A549 (cell line): ENCODE measurements around the gene CAMTA1. TPM values are rescaled to one million over a fixed set of nuclear protein-coding genes. Genes with fewer than 3 reads are reported as not detected.

Experiments used
- ATAC-seq, 2 experiments: fragments of 200-7000 bp in 1 of 2; fragments of >200 bp in 1 of 2; cut with Nextera tagmentation in 1 of 2; cut with Tn5 transposase in 1 of 2; 3 replicates each; pipeline versions ENCODE4 v1.8.0 to v1.9.1; 2018 to 2020; ENCODE audit warnings: mild to moderate bottlenecking in 1 of 2, moderate library complexity in 1 of 2
- CTCF ChIA-PET: fragments of 300-600 bp; sonication (Branson Sonifier 250); formaldehyde crosslinking; extraction: SDS; loops from one replicate; lab custom pipeline; 2021; ENCODE audit warnings: antibody characterized with exemption, inconsistent platforms; lab: Yijun Ruan, JAX
- POLR2A ChIA-PET: fragments of 350-600 bp; formaldehyde crosslinking; extraction: SDS; loops from one replicate; lab custom pipeline; 2021; ENCODE audit warnings: antibody characterized with exemption, inconsistent platforms; lab: Yijun Ruan, JAX
- DNase-seq, 2 experiments: peaks; one replicate each; pipeline versions ENCODE4 v3.0.0 to v3.0.0-alpha.2; 2011 to 2016; ENCODE audit warnings: low read depth in 1 of 2, low spot score in 1 of 2
- FAIRE-seq: peaks from 2 replicates; lab custom pipeline; 2011; peaks lifted over from hg19 to GRCh38; lab: Jason Lieb, UNC
- H3K27ac ChIP-seq, 2 experiments: fragments of >200 bp; sonication (Bioruptor Twin); formaldehyde crosslinking; 3 replicates each; pipeline ENCODE4 v1.5.1; 2016 to 2017
- H3K4me1 ChIP-seq: fragments of >200 bp; sonication (Bioruptor Twin); formaldehyde crosslinking; 3 replicates; pipeline ENCODE4 v1.6.1; 2016
- H3K4me2 ChIP-seq: fragments of >200 bp; sonication (Bioruptor Twin); formaldehyde crosslinking; 3 replicates; pipeline ENCODE4 v1.6.1; 2016
- H3K4me3 ChIP-seq: fragments of >200 bp; sonication (Bioruptor Twin); formaldehyde crosslinking; 3 replicates; pipeline ENCODE4 v1.5.1; 2016
- H3K9me3 ChIP-seq: fragments of >200 bp; sonication (Bioruptor Twin); formaldehyde crosslinking; 3 replicates; pipeline ENCODE4 v1.6.1; 2016
- ATOH8 ChIP-seq: fragments of 250-450 bp; sonication (Bioruptor Pico); IDR thresholded peaks from 2 replicates; pipeline ENCODE4 v1.5.0; 2020; ENCODE audit warnings: low read depth, mild to moderate bottlenecking, moderate library complexity
- BCL3 ChIP-seq: fragments of >200 bp; sonication (Bioruptor Twin); formaldehyde crosslinking; IDR thresholded peaks from 3 replicates; pipeline ENCODE4 v1.6.1; 2016
- BHLHE40 ChIP-seq: IDR thresholded peaks from 2 replicates; pipeline ENCODE4 v1.6.1; 2012; ENCODE audit warnings: low read depth, low read length, inconsistent platforms
- CBX2 ChIP-seq: fragments of 200-600 bp; sonication (generic); IDR thresholded peaks from 2 replicates; pipeline ENCODE4 v1.6.1; 2016; ENCODE audit warnings: low read depth, mild to moderate bottlenecking, borderline replicate concordance
- CBX8 ChIP-seq: fragments of 200-600 bp; sonication (generic); IDR thresholded peaks from 2 replicates; pipeline ENCODE4 v1.6.1; 2016
- CHD2 ChIP-seq: fragments of 150-350 bp; IDR thresholded peaks from 2 replicates; pipeline ENCODE4 v1.6.1; 2014; ENCODE audit warnings: low read length; ENCODE audit not compliant: partially characterized antibody
- CHD4 ChIP-seq: fragments of 200-600 bp; sonication (generic); IDR thresholded peaks from 2 replicates; pipeline ENCODE4 v1.6.1; 2016; ENCODE audit warnings: antibody characterized with exemption, mild to moderate bottlenecking, borderline replicate concordance
- EHMT2 ChIP-seq: fragments of 200-600 bp; sonication (generic); IDR thresholded peaks from 2 replicates; pipeline ENCODE4 v1.6.1; 2016; ENCODE audit warnings: antibody characterized with exemption, low read depth, mild to moderate bottlenecking, moderate library complexity
- EP300 ChIP-seq, 2 experiments: fragments of >200 bp; sonication (Bioruptor Twin); formaldehyde crosslinking; IDR thresholded peaks; 2 replicates in 1 of 2; 3 replicates in 1 of 2; pipeline ENCODE4 v1.6.1; 2016 to 2017
- ESRRA ChIP-seq: fragments of 150-350 bp; IDR thresholded peaks from 2 replicates; pipeline ENCODE4 v1.6.1; 2014; ENCODE audit warnings: mild to moderate bottlenecking, low read length, borderline replicate concordance
- FOSB ChIP-seq: fragments of 250-450 bp; sonication (Bioruptor Pico); IDR thresholded peaks from 2 replicates; pipeline ENCODE4 v1.5.0; 2020; ENCODE audit warnings: mild to moderate bottlenecking, moderate library complexity
- FOXS1 ChIP-seq: fragments of 250-450 bp; sonication (Bioruptor Pico); IDR thresholded peaks from 2 replicates; pipeline ENCODE4 v1.5.0; 2020; ENCODE audit warnings: mild to moderate bottlenecking, moderate library complexity
- HMGXB4 ChIP-seq: fragments of 250-450 bp; sonication (Bioruptor Pico); IDR thresholded peaks from 2 replicates; pipeline ENCODE4 v1.5.0; 2021; ENCODE audit warnings: mild to moderate bottlenecking, moderate library complexity, borderline replicate concordance
- HOXB13 ChIP-seq: fragments of 250-450 bp; sonication (Bioruptor Pico); IDR thresholded peaks from 2 replicates; pipeline ENCODE4 v1.5.0; 2020; ENCODE audit warnings: low read depth, mild to moderate bottlenecking, moderate library complexity
- HOXB5 ChIP-seq: fragments of 250-450 bp; sonication (Bioruptor Pico); IDR thresholded peaks from 2 replicates; pipeline ENCODE4 v1.5.0; 2020; ENCODE audit warnings: mild to moderate bottlenecking, moderate library complexity
- JUN ChIP-seq, 2 experiments: fragments of >200 bp; sonication (Bioruptor Twin); formaldehyde crosslinking; IDR thresholded peaks; 2 replicates in 1 of 2; 3 replicates in 1 of 2; pipeline ENCODE4 v1.6.1; 2016 to 2017
- JUNB ChIP-seq: fragments of >200 bp; sonication (Bioruptor Twin); formaldehyde crosslinking; IDR thresholded peaks from 2 replicates; pipeline ENCODE4 v1.6.1; 2016
- KDM1A ChIP-seq: fragments of 200-600 bp; sonication (generic); IDR thresholded peaks from 2 replicates; pipeline ENCODE4 v1.6.1; 2016; ENCODE audit warnings: low read depth, mild to moderate bottlenecking
- MAZ ChIP-seq: fragments of 150-350 bp; IDR thresholded peaks from 2 replicates; pipeline ENCODE4 v1.6.1; 2014; ENCODE audit warnings: antibody characterized with exemption, low read depth, low read length, borderline replicate concordance
- MYC ChIP-seq: IDR thresholded peaks from 2 replicates; pipeline ENCODE4 v1.6.1; 2012; ENCODE audit warnings: mild to moderate bottlenecking, inconsistent platforms, low read length, improper control_type of control experiment, borderline replicate concordance
- NFE2L2 ChIP-seq: fragments of 150-350 bp; conservative IDR thresholded peaks from 2 replicates; pipeline ENCODE4 v1.6.1; 2014; ENCODE audit warnings: low read length
- NR3C1 ChIP-seq: fragments of >200 bp; sonication (Bioruptor Twin); formaldehyde crosslinking; IDR thresholded peaks from 3 replicates; pipeline ENCODE4 v1.6.1; 2017
- PHF8 ChIP-seq: fragments of 200-600 bp; sonication (generic); IDR thresholded peaks from 2 replicates; pipeline ENCODE4 v1.6.1; 2016; ENCODE audit warnings: low read depth, mild to moderate bottlenecking, antibody characterized with exemption, moderate library complexity, borderline replicate concordance
- RAD21 ChIP-seq, 2 experiments: fragments of >200 bp in 1 of 2; sonication (Bioruptor Twin) in 1 of 2; formaldehyde crosslinking in 1 of 2; IDR thresholded peaks in 1 of 2; conservative IDR thresholded peaks in 1 of 2; 2 replicates in 1 of 2; 3 replicates in 1 of 2; pipeline ENCODE4 v1.6.1; 2012 to 2018; ENCODE audit warnings: inconsistent platforms in 1 of 2
- RARB ChIP-seq: fragments of 250-450 bp; sonication (Bioruptor Pico); IDR thresholded peaks from 2 replicates; pipeline ENCODE4 v1.8.0; 2021; ENCODE audit warnings: mild to moderate bottlenecking, moderate library complexity
- RCOR1 ChIP-seq: fragments of 150-350 bp; IDR thresholded peaks from 2 replicates; pipeline ENCODE4 v1.6.1; 2014; ENCODE audit warnings: antibody characterized with exemption, low read length, low read depth
- RFX5 ChIP-seq: fragments of 450-650 bp; IDR thresholded peaks from 2 replicates; pipeline ENCODE4 v1.7.1; 2014; ENCODE audit warnings: antibody characterized with exemption, mild to moderate bottlenecking, moderate library complexity
- SMC3 ChIP-seq: fragments of >200 bp; sonication (Bioruptor Twin); formaldehyde crosslinking; IDR thresholded peaks from 3 replicates; pipeline ENCODE4 v1.6.1; 2018; ENCODE audit warnings: inconsistent platforms
- TFCP2L1 ChIP-seq: fragments of 250-450 bp; sonication (Bioruptor Pico); IDR thresholded peaks from 2 replicates; pipeline ENCODE4 v1.5.0; 2021; ENCODE audit warnings: mild to moderate bottlenecking
- TP53 ChIP-seq: fragments of 250-450 bp; sonication (Bioruptor Pico); IDR thresholded peaks from 2 replicates; pipeline ENCODE4 v1.5.0; 2021; ENCODE audit warnings: mild to moderate bottlenecking, moderate library complexity
- USF2 ChIP-seq: fragments of 450-650 bp; IDR thresholded peaks from 2 replicates; pipeline ENCODE4 v1.6.1; 2014; ENCODE audit warnings: antibody characterized with exemption
- ZNF302 ChIP-seq: fragments of 250-450 bp; sonication (Bioruptor Pico); IDR thresholded peaks from 2 replicates; pipeline ENCODE4 v1.9.0; 2021; ENCODE audit warnings: inconsistent platforms, mild to moderate bottlenecking, moderate library complexity
- WGBS: methylation state at CpG from one replicate; pipeline ENCODE4 v1.1.6; 2017; ENCODE audit errors: missing lambda C conversion rate; 5-methylcytosine and 5-hydroxymethylcytosine counted together
- polyA plus RNA-seq, 4 experiments: library from polyadenylated mRNA; depleted of rRNA in 3 of 4; stranded (reverse); fragments of >200 nt; fragmentation: RNase III in 1 of 4; extraction: RNeasy Plus Mini Kit Qiagen cat#74134 plus additional on column Dnase treatment in 1 of 4; gene quantifications; 2 replicates in 3 of 4; 3 replicates in 1 of 4; pipeline ENCODE4 v1.2.3, GENCODE V29; 2011 to 2017

The CAMTA1 gene
- polyA plus RNA-seq, 2 of the 4 experiments (the other 2 are of a cell fraction) = 58.8 to 75.0 TPM

GRCh38 chr1:7351649-7352048, 566.4 kb downstream of the CAMTA1 start:
- DNase-seq = no peak
- no peak overlapping the region for H3K4me2 ChIP-seq
- POLR2A ChIA-PET = no interaction called here

GRCh38 chr1:7352364-7352763, 567.1 kb downstream of the CAMTA1 start:
- ATAC-seq = no peak

More at GRCh38 chr1:7351649-7352048, 566.4 kb downstream of the CAMTA1 start:
- FAIRE-seq (no peak), ATAC-seq (no peak)
- Histone ChIP-seq H3K27ac (peak overlapping the region in 1 of 2 experiments; percentile 40; a peak in 2 of 6 replicates), H3K4me3 (no peak overlapping the region), H3K9me3 (no peaks in the 10 kb centered on the region), H3K4me1 (peaks cover 1% of the 10 kb centered on the region; the same call in 1 of the 3 replicates)
- CTCF ChIA-PET = interaction anchor here (1.3 kb wide), 1 partner anchor 21 kb away, joined by 3 read pairs; no protein-coding TSS in a partner anchor
- WGBS = 84% methylated on average over 13 of the region's 13 CpGs
- TF ChIP-seq ZNF302 (CRISPR knock-in tag) (no peak), RFX5 (no peak), USF2 (no peak), MAZ (no peak), RCOR1 (no peak)

GRCh38 chr1:7352974-7353373, 567.7 kb downstream of the CAMTA1 start:
- H3K27ac ChIP-seq = no peak overlapping the region
- CTCF ChIA-PET = no interaction called here
- FAIRE-seq = no peak
- 94% methylated on average over 4 of the region's 4 CpGs for WGBS
- DNase-seq = no peak
- H3K4me1 ChIP-seq = no peaks in the 10 kb centered on the region
- POLR2A ChIA-PET = no interaction called here
- no peaks in the 10 kb centered on the region for H3K9me3 ChIP-seq
- H3K4me2 ChIP-seq = no peak overlapping the region
- H3K4me3 ChIP-seq = no peak overlapping the region
- no peak for ATAC-seq
- TF ChIP-seq ESRRA (no peak), BCL3 (no peak), HOXB13 (CRISPR knock-in tag) (no peak), RARB (CRISPR knock-in tag) (no peak), JUN (IDR thresholded peaks at IDR 0.05) (no peak), CHD4 (no peak), MYC (no peak), TP53 (CRISPR knock-in tag) (no peak), CBX2 (no peak), HOXB5 (CRISPR knock-in tag) (no peak), JUNB (no peak), EP300 (IDR thresholded peaks at IDR 0.05) (no peak), NFE2L2 (no peak)

More at GRCh38 chr1:7352364-7352763, 567.1 kb downstream of the CAMTA1 start:
- H3K4me1 ChIP-seq = no peaks in the 10 kb centered on the region
- POLR2A ChIA-PET = no interaction called here
- no peak overlapping the region for H3K4me3 ChIP-seq
- 93% methylated on average over 4 of the region's 4 CpGs for WGBS
- FAIRE-seq = no peak
- TF ChIP-seq HMGXB4 (CRISPR knock-in tag) (no peak), NR3C1 (no peak), CBX8 (no peak), CHD2 (no peak), FOXS1 (CRISPR knock-in tag) (no peak), ESRRA (no peak), ATOH8 (CRISPR knock-in tag) (no peak), EHMT2 (no peak), KDM1A (no peak), PHF8 (no peak), USF2 (no peak), TFCP2L1 (no peak), CBX2 (no peak), NFE2L2 (no peak), RAD21 (conservative IDR thresholded peaks at IDR 0.05 in 1 of 2, IDR thresholded peaks at IDR 0.05 in 1 of 2) (no peak), FOSB (CRISPR knock-in tag) (no peak), SMC3 (no peak), JUNB (no peak), BHLHE40 (no peak)
- DNase-seq = no peak
- CTCF ChIA-PET = no interaction called here
- H3K4me2 ChIP-seq = no peak overlapping the region
- H3K27ac ChIP-seq = peak overlapping the region in 1 of 2 experiments; percentile 40; a peak in 1 of 6 replicates
- no peaks in the 10 kb centered on the region for H3K9me3 ChIP-seq
